HG02970 (cell line): ENCODE measurements around the gene GRXCR2.
"Not testable (repeated sequence)": the region's sequence is repeated elsewhere in the genome, so short reads cannot be mapped to it uniquely, and the experiment has no call there.

Experiments
- ATAC-seq: cut with Tn5 transposase; IDR thresholded peaks from one replicate; pipeline ENCODE4 v1.9.1; 2021; ENCODE audit warnings: mild to moderate bottlenecking, moderate library complexity, moderate number of reproducible peaks; ENCODE audit not compliant: unreplicated experiment, low FRiP score

Gene GRXCR2

DNA sequence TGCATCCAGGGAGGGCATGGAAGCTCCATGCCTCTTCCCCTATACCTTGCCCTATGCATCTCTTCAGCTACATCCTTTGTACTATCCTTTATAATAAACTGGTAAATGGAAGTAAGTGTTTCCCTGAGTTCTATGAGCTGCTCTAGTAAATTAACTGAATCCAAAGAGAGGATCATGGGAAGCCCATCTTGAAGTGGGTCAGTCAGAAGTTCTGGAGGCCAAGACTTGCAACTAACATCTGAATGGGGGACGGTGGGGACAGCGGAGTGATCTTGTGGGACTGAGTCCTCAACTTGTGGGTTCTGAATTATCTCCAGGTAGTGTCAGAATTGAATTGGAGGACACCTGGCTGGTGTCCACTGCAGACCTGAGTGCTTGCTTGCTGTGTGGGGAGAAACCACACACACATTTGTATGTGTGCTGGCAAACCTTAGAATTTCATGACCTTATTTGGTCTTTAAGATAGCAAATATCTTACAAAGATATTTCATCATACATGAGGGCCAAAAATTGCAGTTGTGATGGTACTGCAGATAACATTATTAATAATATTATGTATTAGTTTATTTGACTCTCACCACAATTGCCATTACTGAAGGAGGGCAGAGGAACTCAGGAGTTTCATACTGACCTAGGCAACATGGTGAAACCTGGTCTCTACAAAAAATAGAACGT lies 32.2 kb downstream of the GRXCR2 start:
- ATAC-seq = no peak

DNA sequence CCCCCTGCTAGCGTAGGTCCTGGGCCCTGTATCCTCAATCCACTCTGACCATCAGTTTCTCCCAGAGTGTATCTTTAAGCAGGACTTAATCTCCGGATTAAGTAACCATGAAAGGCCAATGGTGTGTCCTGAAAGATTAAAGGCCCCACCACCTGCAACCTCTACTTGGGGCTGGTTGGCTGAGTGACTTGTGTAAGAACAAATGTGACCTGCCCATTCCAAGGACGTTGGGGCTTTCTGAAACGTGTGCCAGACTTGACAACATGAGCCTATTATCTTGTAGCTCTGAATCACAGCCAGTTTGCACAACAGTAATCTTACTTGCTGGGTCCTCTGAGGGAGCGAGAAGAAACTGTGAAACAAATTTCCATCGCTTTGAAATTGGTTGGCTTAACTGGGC lies 34.5 kb downstream of the GRXCR2 start:
- ATAC-seq = no peak

DNA sequence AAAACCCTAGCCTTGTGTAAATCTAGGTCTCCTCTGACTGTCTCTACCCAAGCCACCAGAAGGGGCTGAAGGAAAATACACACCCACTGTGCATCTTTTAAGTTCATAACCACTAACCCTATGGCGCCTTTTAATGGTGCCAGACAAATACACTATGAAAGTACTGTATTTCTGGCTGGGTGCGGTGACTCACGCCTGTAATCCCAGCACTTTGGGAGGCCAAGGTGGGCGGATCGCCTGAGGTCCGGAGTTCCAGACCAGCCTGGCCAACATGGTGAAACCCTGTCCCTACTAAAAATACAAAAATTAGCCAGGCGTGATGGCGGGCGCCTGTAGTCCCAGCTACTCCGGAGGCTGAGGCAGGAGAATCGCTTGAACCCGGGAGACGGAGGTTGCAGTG lies 36.6 kb downstream of the GRXCR2 start:
- ATAC-seq = not testable (repeated sequence)

DNA sequence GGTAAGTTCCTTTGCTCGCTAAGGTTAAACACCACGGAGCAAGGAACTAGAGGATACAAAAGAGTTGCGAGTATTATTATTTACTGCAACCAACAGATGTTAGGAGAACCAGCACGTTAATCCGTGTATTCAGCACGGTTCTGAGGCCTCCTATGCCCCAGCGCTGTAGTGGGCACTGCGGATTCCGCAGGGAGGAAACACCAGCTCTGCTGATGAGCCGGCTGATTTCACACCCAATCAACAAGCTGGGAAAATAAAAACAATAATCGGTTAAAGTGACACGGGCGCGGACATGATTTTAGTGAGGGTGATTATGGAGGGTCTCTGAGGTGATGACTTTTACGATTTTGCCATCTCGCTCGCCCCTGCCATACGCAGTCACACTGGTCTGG lies 37.0 kb downstream of the GRXCR2 start:
- ATAC-seq = no peak

DNA sequence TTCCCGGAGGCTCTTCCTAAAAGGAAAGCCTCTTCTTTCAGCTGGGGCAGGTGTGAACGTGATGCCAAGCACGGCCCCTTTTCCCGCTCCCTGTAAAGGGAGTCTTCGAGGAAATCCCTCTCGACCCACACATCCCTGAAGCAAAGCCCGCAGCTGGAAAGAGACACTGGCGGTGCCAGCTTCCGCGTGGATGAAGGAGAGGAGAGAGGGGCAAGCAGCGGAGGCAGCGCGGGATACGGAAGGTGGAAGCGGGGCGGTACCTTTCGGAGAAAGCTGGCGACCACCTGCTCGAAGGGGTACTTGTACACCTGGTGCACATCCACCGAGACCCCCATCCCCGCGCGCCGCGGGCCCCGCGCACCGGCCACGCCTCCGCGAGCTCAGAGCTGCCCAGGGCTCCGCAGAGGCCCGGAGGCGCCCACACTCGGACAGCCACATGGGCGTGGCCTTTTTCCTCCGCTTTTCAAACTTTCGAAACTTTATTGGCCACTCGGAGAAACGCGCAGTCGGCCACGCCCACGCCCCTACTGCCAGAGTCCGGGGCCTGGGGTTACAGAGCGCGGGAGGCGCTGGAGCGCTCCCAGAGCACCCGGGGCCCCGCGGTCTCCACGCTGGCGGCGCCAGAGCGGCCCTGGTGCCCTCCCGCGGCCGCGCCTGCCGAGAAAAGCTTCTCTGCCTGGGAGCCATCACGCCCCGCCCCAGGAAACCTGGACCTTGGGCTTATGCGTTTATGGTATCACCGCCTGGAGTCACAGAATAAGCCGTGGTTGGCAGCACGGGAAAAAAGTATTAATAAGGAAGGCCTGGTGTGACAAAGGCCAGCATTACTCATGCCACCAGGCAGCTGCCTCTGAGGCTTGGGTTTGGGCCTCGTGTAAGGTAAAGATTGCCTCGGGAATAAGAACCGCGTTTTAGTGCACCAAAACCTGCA lies 37.6 kb downstream of the GRXCR2 start, which contains the start of gene PRELID2:
Gene PRELID2 (minus strand): TSS at position 426 of the 931 bp plus-strand sequence. CDS start 91 bp downstream, at position 335.
- ATAC-seq = peak; percentile 72

DNA sequence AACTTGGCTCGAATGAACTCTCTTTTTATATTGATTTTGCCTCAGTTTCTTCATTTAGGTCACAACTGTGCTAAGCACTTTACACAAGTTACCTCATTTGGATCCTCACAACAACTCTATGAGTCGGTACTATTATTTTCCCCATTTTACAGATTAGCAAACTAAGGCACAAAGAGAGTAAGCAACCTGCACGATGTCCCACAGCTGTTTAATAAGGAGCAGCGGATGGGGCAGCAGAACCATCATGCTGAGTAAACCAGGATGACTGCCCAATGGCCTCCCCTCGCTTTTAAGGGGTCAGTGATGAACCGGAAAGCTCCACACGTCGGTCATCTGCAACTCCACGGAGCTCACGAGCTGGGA lies 38.3 kb downstream of the GRXCR2 start:
- no peak for ATAC-seq

DNA sequence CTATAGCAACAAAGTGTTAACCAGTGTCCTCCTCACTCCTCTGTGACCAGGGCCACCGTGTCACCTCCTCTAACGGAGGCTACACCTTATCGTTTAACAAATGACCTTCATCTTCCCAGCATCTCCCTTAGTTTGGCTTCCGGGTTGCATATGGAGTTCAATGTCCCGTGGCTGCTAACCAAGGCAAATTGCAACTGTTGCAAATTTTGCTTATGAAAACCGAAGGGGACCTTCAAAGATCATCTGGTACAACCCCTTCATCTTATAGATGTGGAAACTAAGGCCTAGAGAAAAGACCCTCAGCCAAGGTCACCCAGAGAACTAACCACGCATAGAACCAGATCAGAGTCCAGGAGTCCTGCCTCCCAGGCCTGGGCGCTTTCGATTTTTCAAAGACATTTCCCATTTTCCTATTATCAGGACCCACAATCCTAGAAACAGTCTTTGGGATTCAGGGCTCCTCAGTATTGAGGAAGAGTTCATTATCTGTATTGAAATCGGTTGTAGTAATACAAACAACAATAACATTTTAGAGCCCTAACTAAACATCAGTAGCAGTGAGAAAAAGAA lies 39.1 kb downstream of the GRXCR2 start:
- no peak for ATAC-seq

DNA sequence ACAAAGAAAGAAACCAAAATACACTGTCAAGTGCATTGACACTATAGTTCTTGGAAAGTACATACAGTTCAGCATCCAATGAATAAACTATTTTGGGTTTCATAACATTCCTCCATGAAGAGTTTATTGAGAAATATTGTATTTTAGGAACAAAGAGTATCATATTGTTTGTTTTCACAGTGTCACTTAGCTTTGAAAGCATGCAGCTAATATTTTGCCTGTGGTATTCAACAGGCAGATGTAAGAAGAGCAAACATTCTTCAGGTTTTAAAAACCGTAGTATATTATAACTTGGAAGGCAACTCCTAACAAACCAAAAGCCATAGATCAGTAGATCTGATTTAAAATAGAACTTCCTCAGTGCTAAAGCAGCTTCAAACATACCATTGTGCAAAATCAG lies 42.2 kb downstream of the GRXCR2 start:
- ATAC-seq = no peak

DNA sequence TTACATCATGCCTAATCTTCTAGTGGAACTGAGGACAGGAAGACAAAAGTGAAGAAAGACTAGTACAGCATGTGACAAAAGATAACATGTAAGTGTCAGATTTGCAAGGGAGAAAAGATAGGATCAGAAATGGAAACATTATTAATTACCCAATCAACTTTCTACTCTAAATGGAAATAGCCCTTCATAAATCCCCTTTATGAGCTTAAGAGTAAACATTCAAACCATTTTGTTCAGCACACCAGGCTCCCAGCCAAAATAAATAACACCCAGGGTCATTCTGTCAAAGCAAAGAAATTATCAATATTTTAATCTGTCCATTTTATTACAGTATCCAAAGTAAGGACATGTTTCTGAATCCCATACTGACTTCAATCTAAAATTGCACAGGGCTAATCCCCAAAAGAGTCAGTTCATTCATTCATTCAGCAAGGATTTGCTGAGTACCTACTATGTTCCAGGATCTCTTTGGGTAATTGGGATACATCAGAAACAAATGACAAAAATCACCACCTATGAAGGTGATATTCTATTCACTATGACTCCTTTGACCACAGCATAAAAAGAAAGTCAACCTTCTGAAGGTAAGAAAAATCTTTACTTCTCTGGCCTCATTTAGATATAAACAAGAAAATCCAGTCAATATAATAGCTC lies 43.0 kb downstream of the GRXCR2 start:
- no peak for ATAC-seq

DNA sequence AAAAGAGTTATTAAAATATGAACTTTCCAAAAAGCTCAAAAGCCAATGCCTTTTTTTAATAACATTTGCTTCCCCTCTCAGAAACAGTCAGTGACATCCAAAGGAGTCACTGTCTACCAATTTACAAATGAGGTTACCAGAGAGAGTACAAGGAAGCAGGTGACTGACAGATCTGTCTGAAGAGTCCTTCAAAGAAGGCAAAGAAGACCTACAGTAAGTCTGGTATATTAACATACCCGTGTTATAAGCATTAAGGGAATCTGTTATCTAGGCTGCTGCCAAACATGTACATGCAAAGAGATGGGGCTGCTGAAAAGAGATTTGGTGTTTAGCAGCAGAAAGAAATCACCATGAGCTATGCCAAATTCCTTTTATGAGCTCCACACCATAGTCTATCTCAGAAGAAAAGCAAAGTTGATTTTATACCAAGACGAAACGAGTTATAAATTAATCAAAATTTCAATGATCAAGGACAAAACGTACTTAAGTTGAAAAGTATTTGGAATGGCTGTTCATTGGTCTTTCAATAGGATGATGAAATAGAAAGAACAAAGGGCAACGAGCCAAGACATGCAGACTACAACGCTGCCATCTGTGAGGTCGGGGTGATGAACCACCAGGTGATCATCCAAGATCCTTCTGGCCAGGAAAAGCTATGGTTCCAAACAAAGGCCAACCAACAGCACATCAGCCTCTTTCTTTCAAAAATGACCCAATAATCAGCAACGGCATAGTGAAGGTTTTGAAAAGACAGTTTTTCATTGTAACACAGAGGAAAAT lies 45.7 kb downstream of the GRXCR2 start:
- no peak for ATAC-seq

DNA sequence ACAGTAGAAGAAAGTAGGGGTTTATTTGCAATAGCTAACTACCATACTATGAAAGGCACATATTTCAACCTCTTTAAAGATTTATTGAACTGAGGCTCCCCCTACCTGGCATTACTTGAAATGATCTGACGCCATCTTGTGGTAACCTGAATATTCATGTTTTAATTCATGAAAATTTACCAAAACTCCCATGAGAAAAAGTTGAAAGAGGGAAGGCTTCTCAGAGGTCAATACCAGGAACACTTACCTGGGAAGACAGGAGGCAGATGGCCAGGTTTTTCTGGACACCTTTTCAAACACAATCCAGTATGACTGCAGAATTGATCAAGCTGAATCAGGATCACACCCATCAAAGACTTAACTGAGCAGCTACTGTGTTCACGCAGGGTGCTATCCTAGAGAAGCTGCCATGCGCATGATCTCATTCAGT lies 47.0 kb downstream of the GRXCR2 start:
- ATAC-seq = no peak

DNA sequence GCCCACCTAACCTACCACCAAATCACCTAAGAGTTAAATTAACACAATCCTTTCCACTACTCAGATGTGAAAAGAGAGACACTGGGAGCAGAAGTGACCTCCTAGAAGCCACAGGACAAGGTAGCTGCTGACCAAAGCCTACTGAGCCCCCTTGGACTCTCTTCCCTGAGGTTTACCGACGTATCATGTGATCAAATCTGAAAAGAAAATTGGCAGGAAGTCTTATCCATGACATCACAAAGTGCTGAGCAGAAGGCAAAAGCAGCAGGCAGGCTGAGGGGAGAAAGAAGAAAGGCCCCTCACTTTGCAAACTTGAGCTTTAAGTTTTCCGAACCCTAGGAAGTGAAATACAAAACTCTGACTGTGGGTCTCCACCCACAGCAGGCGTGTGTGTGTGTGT lies 48.8 kb downstream of the GRXCR2 start:
- ATAC-seq = no peak

DNA sequence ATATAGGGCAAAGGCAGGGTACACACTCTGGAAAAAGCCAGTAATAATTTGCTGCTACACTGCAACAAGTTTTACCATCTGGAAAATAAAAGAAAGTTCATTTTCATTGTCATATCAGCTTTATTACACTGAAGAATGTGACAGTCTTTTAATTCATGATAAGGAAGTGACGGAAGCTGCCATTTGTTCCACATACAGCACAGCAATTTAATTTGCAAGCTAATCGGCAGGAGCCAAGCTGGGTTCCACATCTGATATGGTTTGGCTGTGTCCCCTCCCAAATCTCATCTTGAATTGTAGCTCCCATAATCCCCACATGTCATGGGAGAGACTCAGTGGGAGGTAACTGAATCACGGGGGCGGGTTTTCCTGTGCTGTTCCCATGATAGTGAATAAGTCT lies 54.2 kb downstream of the GRXCR2 start:
- ATAC-seq = no peak

DNA sequence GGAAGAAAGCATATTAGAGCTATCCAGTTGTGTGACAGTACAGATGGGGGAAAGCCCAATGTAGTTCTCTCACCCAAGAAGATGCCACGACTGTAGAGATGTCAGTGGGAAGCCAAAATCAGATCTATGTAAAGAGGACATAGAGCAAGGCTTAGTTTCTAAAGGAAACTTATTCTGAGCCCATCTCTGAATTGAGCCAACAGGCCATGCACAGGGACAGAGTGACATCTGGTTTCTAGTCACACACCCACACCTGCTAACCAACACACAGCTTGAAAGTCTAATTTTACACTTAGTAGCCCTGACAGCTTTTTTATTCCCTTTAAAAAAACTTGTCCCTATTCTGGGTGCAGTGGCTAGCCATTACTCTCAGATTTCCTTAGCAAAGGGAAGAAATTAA lies 59.9 kb downstream of the GRXCR2 start:
- ATAC-seq = no peak

DNA sequence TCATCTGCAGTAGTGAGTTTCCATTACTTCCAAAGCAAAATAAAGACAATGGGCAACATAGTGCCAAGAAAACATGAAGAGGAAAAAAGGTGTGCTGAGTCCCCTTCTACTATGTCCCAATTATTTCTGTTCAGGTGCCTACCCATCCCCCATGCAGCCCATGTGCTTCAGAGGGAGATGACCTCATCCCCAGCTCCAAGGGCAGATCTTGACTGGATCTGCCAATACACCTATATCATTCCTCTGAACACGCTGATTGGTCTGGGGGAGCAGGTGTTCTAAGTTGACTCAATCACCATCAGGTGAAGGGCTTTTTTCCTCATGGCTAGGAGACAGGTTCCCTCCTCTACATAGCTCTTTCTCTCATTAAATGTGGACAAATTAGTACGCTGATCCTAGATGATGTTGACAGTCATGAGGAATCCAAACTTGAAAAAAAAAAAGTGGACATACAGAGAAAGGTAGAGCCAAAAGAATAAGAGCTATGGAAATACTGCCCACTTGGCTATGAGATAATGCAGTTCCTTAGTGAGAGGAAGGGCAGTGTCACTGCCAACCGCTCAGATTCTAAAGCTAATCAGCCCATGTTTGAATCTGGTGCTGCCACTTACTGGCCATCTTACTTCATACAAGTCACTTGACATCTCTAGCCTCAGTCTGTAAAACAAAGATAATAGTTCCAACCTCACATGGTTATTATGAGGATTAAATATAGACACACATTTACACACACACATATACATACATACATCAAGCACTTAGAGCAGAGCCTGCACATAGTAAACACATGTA lies 60.8 kb downstream of the GRXCR2 start:
- no peak for ATAC-seq
